Iris pigment epithelial cell (primary cell): Measurements from ENCODE around the gene OGFOD2.

Source experiments
- DNase-seq: peaks from one replicate; pipeline ENCODE4 v3.0.0-alpha.2; 2011; ENCODE audit warnings: low read depth

Gene OGFOD2

GRCh38 chr12:122989225-122989839, 14.3 kb downstream of the OGFOD2 start:
- DNase-seq: no peak

- no peak for DNase-seq
Measured at GRCh38 chr12:122989874-122990419, 14.9 kb downstream of the OGFOD2 start.

GRCh38 chr12:122990561-122990960, 15.5 kb downstream of the OGFOD2 start:
- no peak for DNase-seq

- no peak for DNase-seq
Measured at GRCh38 chr12:122990961-122991622, 16.0 kb downstream of the OGFOD2 start.

GRCh38 chr12:122991623-122992275, 16.7 kb downstream of the OGFOD2 start:
- DNase-seq: no peak

GRCh38 chr12:122992386-122992785, 17.3 kb downstream of the OGFOD2 start:
- no peak for DNase-seq

- no peak for DNase-seq
Measured at GRCh38 chr12:122994140-122994675, 19.2 kb downstream of the OGFOD2 start.

- DNase-seq: no peak
Measured at GRCh38 chr12:122994781-122995502, 19.9 kb downstream of the OGFOD2 start.

GRCh38 chr12:122995503-122996187, 20.6 kb downstream of the OGFOD2 start:
- no peak for DNase-seq

GRCh38 chr12:122996188-122996601, 21.2 kb downstream of the OGFOD2 start:
- no peak for DNase-seq

GRCh38 chr12:122996621-122997342, 21.7 kb downstream of the OGFOD2 start:
- DNase-seq: no peak

- DNase-seq: no peak
Measured at GRCh38 chr12:122997343-122998250, 22.6 kb downstream of the OGFOD2 start.

GRCh38 chr12:122998316-122998715, 23.3 kb downstream of the OGFOD2 start:
- DNase-seq: no peak

GRCh38 chr12:122999196-122999946, 24.3 kb downstream of the OGFOD2 start:
- no peak for DNase-seq

- DNase-seq: no peak
Measured at GRCh38 chr12:122999986-123000420, 25.0 kb downstream of the OGFOD2 start.

- DNase-seq: no peak
Measured at GRCh38 chr12:123000578-123000977, 25.5 kb downstream of the OGFOD2 start.

- no peak for DNase-seq
Measured at GRCh38 chr12:123001464-123001863, 26.4 kb downstream of the OGFOD2 start.

- no peak for DNase-seq
Measured at GRCh38 chr12:123003257-123003656, 28.2 kb downstream of the OGFOD2 start.

- DNase-seq: no peak
Measured at GRCh38 chr12:123004287-123004686, 29.2 kb downstream of the OGFOD2 start.
